HG03460 (cell line): Measurements from ENCODE around the gene PANK4.

ENCODE experiments used
- ATAC-seq: cut with Tn5 transposase; IDR thresholded peaks from one replicate; pipeline ENCODE4 v1.9.1; 2021; ENCODE audit not compliant: unreplicated experiment

Gene PANK4

GRCh38 chr1:2530513-2531361 lies 4.3 kb upstream of the PANK4 start:
- no peak for ATAC-seq

- no peak for ATAC-seq
Measured at GRCh38 chr1:2529784-2530512, 3.6 kb upstream of the PANK4 start, which contains the start of gene HES5. TSS of gene HES5 (minus strand) at chr1:2530263. CDS start at chr1:2530164, 99 bp downstream.

DNA sequence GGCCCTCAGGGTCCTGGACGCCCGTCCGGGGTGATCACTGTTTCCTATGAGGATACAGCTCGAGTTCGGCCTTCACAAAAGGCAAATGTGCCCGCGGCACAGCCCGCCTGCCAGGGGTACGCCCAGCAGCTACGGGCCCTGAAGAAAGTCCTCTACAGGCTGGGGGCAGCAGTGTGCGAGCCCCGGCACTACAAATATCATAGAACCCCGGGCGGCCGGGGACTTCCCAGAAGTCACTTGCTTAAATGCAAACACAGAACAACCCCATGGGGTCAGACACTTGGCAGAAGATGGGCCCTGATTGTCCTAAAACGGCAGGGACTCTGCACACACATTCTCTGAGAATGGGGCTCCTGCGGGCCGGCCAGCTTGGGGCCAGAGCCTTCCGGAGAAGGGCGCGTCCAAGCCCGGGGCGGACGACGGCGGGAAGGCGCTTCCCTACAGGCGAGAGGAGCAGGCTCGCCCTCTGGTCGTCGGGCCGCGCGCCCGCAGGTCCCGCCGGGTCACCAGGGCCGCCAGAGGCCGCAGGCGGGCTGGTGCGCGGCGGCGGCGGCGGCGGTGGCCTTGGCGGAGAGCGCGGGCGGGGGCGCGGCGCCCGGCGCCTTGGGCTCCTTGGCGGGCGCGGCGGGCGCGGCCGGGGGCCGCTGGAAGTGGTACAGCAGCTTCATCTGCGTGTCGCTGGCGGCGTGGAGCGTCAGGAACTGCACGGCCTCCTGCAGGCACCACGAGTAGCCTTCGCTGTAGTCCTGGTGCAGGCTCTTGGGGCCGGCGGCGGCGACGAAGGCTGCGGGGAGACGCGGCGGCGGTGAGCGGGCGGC lies 2.8 kb upstream of the PANK4 start:
- no peak for ATAC-seq

GRCh38 chr1:2528611-2528965 lies 2.2 kb upstream of the PANK4 start:
- ATAC-seq = no peak

- ATAC-seq = no peak
Measured at GRCh38 chr1:2528016-2528415, 1.6 kb upstream of the PANK4 start.

- no peak for ATAC-seq
Measured at GRCh38 chr1:2527556-2527860, 1.1 kb upstream of the PANK4 start.

GRCh38 chr1:2526824-2527555 lies 594 bp upstream of the PANK4 start:
- peak; percentile 28 for ATAC-seq

- ATAC-seq = no peak
Measured at GRCh38 chr1:2525572-2525919, 850 bp downstream of the PANK4 start.

- ATAC-seq = no peak
Measured at GRCh38 chr1:2523891-2524609, 2.3 kb downstream of the PANK4 start.

- ATAC-seq = no peak
Measured at GRCh38 chr1:2523191-2523890, 3.1 kb downstream of the PANK4 start.

DNA sequence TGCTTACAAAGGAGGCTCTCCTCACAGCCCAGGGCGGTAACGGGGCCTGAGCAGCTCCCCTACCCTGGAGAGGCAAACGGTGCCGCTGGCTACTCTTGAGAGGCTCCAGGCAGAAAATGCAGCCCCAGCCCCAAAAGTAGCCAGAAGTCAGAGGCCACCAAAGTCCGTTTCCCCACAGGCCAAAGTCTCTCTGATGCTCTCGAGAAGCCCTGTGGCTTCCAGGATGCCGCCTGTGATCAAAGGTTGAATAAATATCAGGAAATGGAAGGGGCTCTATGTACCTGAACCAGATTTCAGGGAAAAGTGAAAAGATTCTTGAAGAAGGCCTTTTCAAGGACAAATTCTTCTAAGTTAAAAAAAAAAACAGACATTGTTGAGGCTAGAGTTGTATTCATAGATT lies 4.2 kb downstream of the PANK4 start:
- ATAC-seq = no peak

- no peak for ATAC-seq
Measured at GRCh38 chr1:2520806-2521205, 5.6 kb downstream of the PANK4 start.

GRCh38 chr1:2520206-2520605 lies 6.2 kb downstream of the PANK4 start:
- no peak for ATAC-seq

- no peak for ATAC-seq
Measured at GRCh38 chr1:2519729-2520128, 6.7 kb downstream of the PANK4 start.

GRCh38 chr1:2519029-2519685 lies 7.2 kb downstream of the PANK4 start:
- ATAC-seq = no peak

DNA sequence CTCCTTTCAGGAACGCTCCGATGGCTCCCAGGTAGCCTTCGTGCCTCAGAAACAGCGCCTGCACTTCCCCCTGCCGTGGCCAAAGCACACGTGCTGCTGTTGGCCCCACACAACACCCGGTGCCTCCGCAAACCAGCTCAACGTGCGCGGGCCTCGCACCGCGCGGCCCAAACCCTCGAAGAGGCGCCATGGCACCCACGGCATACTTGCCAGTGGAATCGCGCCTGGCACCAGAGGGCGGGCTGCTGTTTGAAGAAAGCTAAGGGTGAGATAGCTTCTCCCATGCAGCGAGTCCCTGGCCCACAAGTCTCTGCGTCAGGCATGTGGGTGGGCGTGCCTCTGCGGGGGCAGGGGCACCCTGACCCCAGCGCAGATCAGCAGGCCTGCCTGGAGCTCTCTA lies 7.9 kb downstream of the PANK4 start:
- ATAC-seq = no peak

DNA sequence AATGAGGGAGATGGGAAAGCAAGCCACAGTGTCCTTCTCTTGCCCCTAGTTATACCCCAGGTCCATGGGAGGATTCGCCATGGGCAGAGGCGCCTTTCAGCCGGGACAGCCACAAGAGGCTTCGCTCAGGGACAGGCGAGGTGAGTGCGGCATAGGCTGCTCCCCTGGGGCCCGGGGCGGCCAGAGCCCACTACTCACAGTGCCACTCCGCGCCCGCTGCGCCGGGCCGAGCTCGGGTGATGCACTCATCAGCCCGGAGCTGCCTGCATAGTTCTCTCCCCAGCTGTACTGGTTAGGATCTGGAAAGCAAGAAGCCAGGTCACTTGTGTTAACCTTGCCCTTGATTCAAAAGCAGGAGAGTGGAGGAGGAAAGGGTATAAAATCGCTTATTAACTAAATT lies 8.4 kb downstream of the PANK4 start:
- ATAC-seq = no peak

GRCh38 chr1:2516946-2517345 lies 9.4 kb downstream of the PANK4 start:
- ATAC-seq = no peak

GRCh38 chr1:2516124-2516523 lies 10.3 kb downstream of the PANK4 start:
- ATAC-seq = no peak

- ATAC-seq = no peak
Measured at GRCh38 chr1:2515763-2516080, 10.7 kb downstream of the PANK4 start.
